Upper lobe of right lung (tissue), 1 donor: ENCODE results near the gene ZMYM2. TPM values are rescaled to one million over a fixed set of nuclear protein-coding genes. Genes with fewer than 3 reads are reported as not detected.

Source experiments
- ATAC-seq: fragments of 200-7000 bp; cut with Tn5 transposase; one replicate; pipeline ENCODE4 v1.9.1; 2020; ENCODE audit warnings: mild to moderate bottlenecking, moderate library complexity
- DNase-seq: peaks from one replicate; pipeline ENCODE4 v3.0.0-alpha.2; 2020
- H3K27ac ChIP-seq: fragments of 200-600 bp; one replicate; pipeline ENCODE4 v1.8.0; 2022
- H3K27me3 ChIP-seq: fragments of 200-600 bp; one replicate; pipeline ENCODE4 v1.8.0; 2022; ENCODE audit warnings: mild to moderate bottlenecking
- H3K36me3 ChIP-seq: fragments of 200-600 bp; one replicate; pipeline ENCODE4 v1.8.0; 2022
- H3K4me1 ChIP-seq: fragments of 200-600 bp; one replicate; pipeline ENCODE4 v1.8.0; 2022
- H3K4me3 ChIP-seq: fragments of 200-600 bp; one replicate; pipeline ENCODE4 v1.8.0; 2022; ENCODE audit warnings: mild to moderate bottlenecking
- H3K9me3 ChIP-seq: fragments of 200-600 bp; one replicate; pipeline ENCODE4 v1.8.0; 2022
- CTCF ChIP-seq: fragments of 200-600 bp; IDR thresholded peaks from one replicate; pipeline ENCODE4 v1.8.0; 2022; ENCODE audit warnings: antibody characterized with exemption
- intact Hi-C: fragments of 100-400 bp; cut with DNase I; formaldehyde crosslinking; loops from one replicate; pipeline ENCODE4 v1.11.0; 2022
- total RNA-seq: library from RNA; stranded (reverse); fragmentation: NEBNext Ultra II Directional; extraction: Animal tissue kit (Norgen Biotek cat#: 25700); gene quantifications from one replicate; pipeline ENCODE4 v1.2.1, GENCODE V29; 2021
- donor health status: DM: no; HTN: yes; CAD: no; lungs with severe emphysema.

Gene ZMYM2
- total RNA-seq, 1 donor from 2014 or later: 64.3 TPM

- ATAC-seq: no peak
- no peak for TF ChIP-seq CTCF
Measured at GRCh38 chr13:20131057-20131832, 172.7 kb downstream of the ZMYM2 start.

GRCh38 chr13:20132052-20132634 lies 173.6 kb downstream of the ZMYM2 start:
- Histone ChIP-seq H3K9me3 (no peaks in the 10 kb centered on the region), H3K4me1 (peaks cover 12% of the 10 kb centered on the region), H3K27ac (no peak overlapping the region), H3K36me3 (no peaks in the 10 kb centered on the region), H3K27me3 (peaks cover 51% of the 10 kb centered on the region), H3K4me3 (no peak overlapping the region)
- no peak for DNase-seq
- intact Hi-C loops: no loop called here
- no peak for ATAC-seq
- no peak for TF ChIP-seq CTCF

More at GRCh38 chr13:20131057-20131832, 172.7 kb downstream of the ZMYM2 start:
- peak; percentile 29 for DNase-seq
- Histone ChIP-seq H3K27me3 (peaks cover 43% of the 10 kb centered on the region), H3K4me3 (no peak overlapping the region), H3K4me1 (peaks cover 9% of the 10 kb centered on the region), H3K36me3 (no peaks in the 10 kb centered on the region), H3K9me3 (no peaks in the 10 kb centered on the region), H3K27ac (no peak overlapping the region)
- intact Hi-C loops: no loop called here

- DNase-seq (no peak), ATAC-seq (no peak)
- no peak overlapping the region for H3K4me3 ChIP-seq
- no peaks in the 10 kb centered on the region for H3K36me3 ChIP-seq
- intact Hi-C loops: no loop called here
- peaks cover 52% of the 10 kb centered on the region for H3K27me3 ChIP-seq
- TF ChIP-seq CTCF: no peak
- no peak overlapping the region for H3K27ac ChIP-seq
- H3K4me1 ChIP-seq: peaks cover 3% of the 10 kb centered on the region
- no peaks in the 10 kb centered on the region for H3K9me3 ChIP-seq
Measured at GRCh38 chr13:20134732-20135131, 176.2 kb downstream of the ZMYM2 start.

GRCh38 chr13:20136781-20137703 lies 178.5 kb downstream of the ZMYM2 start:
- TF ChIP-seq CTCF: peak; percentile 43
- Histone ChIP-seq H3K4me3 (no peak overlapping the region), H3K27me3 (peaks cover 59% of the 10 kb centered on the region), H3K4me1 (peaks cover 3% of the 10 kb centered on the region), H3K9me3 (no peaks in the 10 kb centered on the region), H3K27ac (no peak overlapping the region), H3K36me3 (no peaks in the 10 kb centered on the region)
- intact Hi-C loops: no loop called here
- DNase-seq: peak; percentile 81
- ATAC-seq: peak; percentile 90

- Histone ChIP-seq H3K36me3 (no peaks in the 10 kb centered on the region), H3K4me3 (no peak overlapping the region), H3K27me3 (peaks cover 66% of the 10 kb centered on the region), H3K4me1 (peaks cover 3% of the 10 kb centered on the region), H3K27ac (no peak overlapping the region), H3K9me3 (no peaks in the 10 kb centered on the region)
- intact Hi-C loops: no loop called here
- TF ChIP-seq CTCF: no peak
- ATAC-seq (no peak), DNase-seq (no peak)
Measured at GRCh38 chr13:20137875-20138274, 179.3 kb downstream of the ZMYM2 start.
